ENCODE results near the gene CDR2. TPM values are rescaled to one million over a fixed set of nuclear protein-coding genes. Genes with fewer than 3 reads are reported as not detected.

Gene CDR2
- total RNA-seq, 1 donor from 2014 or later, result 6.8 TPM

GRCh38 chr16:22315979-22316378 lies 58.4 kb downstream of the CDR2 start:
- Histone ChIP-seq H3K4me1 (no peaks in the 10 kb centered on the region), H3K27me3 (ENCODE audit: low read depth) (no peaks in the 10 kb centered on the region), H3K4me3 (no peak overlapping the region), H3K36me3 (peaks cover 99% of the 10 kb centered on the region), H3K27ac (replicated peaks) (no peak overlapping the region), H3K9me3 (replicated peaks) (no peaks in the 10 kb centered on the region)
- no peak for TF ChIP-seq CTCF (IDR thresholded peaks at IDR 0.05; ENCODE audit: borderline replicate concordance)
- intact Hi-C loops (cut with micrococcal nuclease), result no loop called here
- DNase-seq, result no peak

GRCh38 chr16:22314661-22315626 lies 59.5 kb downstream of the CDR2 start:
- no peak overlapping the region for H3K4me3 ChIP-seq
- no peaks in the 10 kb centered on the region for H3K27me3 ChIP-seq (ENCODE audit: low read depth)
- DNase-seq, result no peak
- no peak for TF ChIP-seq CTCF (IDR thresholded peaks at IDR 0.05; ENCODE audit: borderline replicate concordance)
- H3K4me1 ChIP-seq, result no peaks in the 10 kb centered on the region
- H3K36me3 ChIP-seq, result peaks cover 97% of the 10 kb centered on the region
- intact Hi-C loops (cut with micrococcal nuclease), result no loop called here
- H3K9me3 ChIP-seq (replicated peaks), result no peaks in the 10 kb centered on the region
- no peak overlapping the region for H3K27ac ChIP-seq (replicated peaks)

GRCh38 chr16:22313876-22314470 lies 60.4 kb downstream of the CDR2 start:
- Histone ChIP-seq H3K4me1 (no peaks in the 10 kb centered on the region), H3K36me3 (peaks cover 97% of the 10 kb centered on the region), H3K9me3 (replicated peaks) (no peaks in the 10 kb centered on the region), H3K27ac (replicated peaks) (no peak overlapping the region), H3K4me3 (no peak overlapping the region), H3K27me3 (ENCODE audit: low read depth) (no peaks in the 10 kb centered on the region)
- intact Hi-C loops (cut with micrococcal nuclease), result no loop called here
- no peak for DNase-seq
- TF ChIP-seq CTCF (IDR thresholded peaks at IDR 0.05; ENCODE audit: borderline replicate concordance), result no peak

- Histone ChIP-seq H3K4me1 (no peaks in the 10 kb centered on the region), H3K27ac (replicated peaks) (no peak overlapping the region), H3K27me3 (ENCODE audit: low read depth) (no peaks in the 10 kb centered on the region), H3K36me3 (peaks cover 97% of the 10 kb centered on the region), H3K9me3 (replicated peaks) (no peaks in the 10 kb centered on the region), H3K4me3 (no peak overlapping the region)
- TF ChIP-seq CTCF (IDR thresholded peaks at IDR 0.05; ENCODE audit: borderline replicate concordance), result no peak
- DNase-seq, result no peak
- intact Hi-C loops (cut with micrococcal nuclease), result no loop called here
Observed at GRCh38 chr16:22312897-22313781, 61.3 kb downstream of the CDR2 start.

- intact Hi-C loops (cut with micrococcal nuclease), result no loop called here
- Histone ChIP-seq H3K9me3 (replicated peaks) (no peaks in the 10 kb centered on the region), H3K4me1 (no peaks in the 10 kb centered on the region), H3K36me3 (peaks cover 97% of the 10 kb centered on the region), H3K27ac (replicated peaks) (no peak overlapping the region), H3K4me3 (no peak overlapping the region), H3K27me3 (ENCODE audit: low read depth) (no peaks in the 10 kb centered on the region)
- TF ChIP-seq CTCF (IDR thresholded peaks at IDR 0.05; ENCODE audit: borderline replicate concordance), result no peak
- DNase-seq, result no peak
Observed at GRCh38 chr16:22311520-22311919, 62.9 kb downstream of the CDR2 start.
